HG02678 (cell line): Measurements from ENCODE around the gene TEAD2.
"Not testable (repeated sequence)": the region's sequence is repeated elsewhere in the genome, so short reads cannot be mapped to it uniquely, and the experiment has no call there.

Source experiments
- ATAC-seq: cut with Tn5 transposase; IDR thresholded peaks from one replicate; pipeline ENCODE4 v1.9.1; 2021; ENCODE audit warnings: mild to moderate bottlenecking, moderate library complexity; ENCODE audit not compliant: unreplicated experiment

Gene TEAD2

GRCh38 chr19:49333811-49334288 lies 28.4 kb downstream of the TEAD2 start:
- peak; percentile 48 for ATAC-seq

- no peak for ATAC-seq
These were observed 28.8 kb downstream of the TEAD2 start for GRCh38 chr19:49333418-49333805.

- ATAC-seq, result not testable (repeated sequence)
These were observed 29.4 kb downstream of the TEAD2 start for GRCh38 chr19:49332691-49333417.

GRCh38 chr19:49331616-49332055 lies 30.6 kb downstream of the TEAD2 start:
- peak; percentile 50 for ATAC-seq

- ATAC-seq, result not testable (repeated sequence)
These were observed 31.0 kb downstream of the TEAD2 start for GRCh38 chr19:49331187-49331586.

GRCh38 chr19:49328741-49329140 lies 33.5 kb downstream of the TEAD2 start:
- no peak for ATAC-seq

- ATAC-seq, result no peak
These were observed 34.2 kb downstream of the TEAD2 start for GRCh38 chr19:49327878-49328544.

- ATAC-seq, result no peak
These were observed 36.0 kb downstream of the TEAD2 start for GRCh38 chr19:49326165-49326704.

- ATAC-seq, result not testable (repeated sequence)
These were observed 36.5 kb downstream of the TEAD2 start for GRCh38 chr19:49325756-49326155.

GRCh38 chr19:49324801-49325576 lies 37.2 kb downstream of the TEAD2 start, which contains the start of gene SLC6A16:
Gene SLC6A16 (minus strand): TSS chr19:49325191. CDS start chr19:49311347, 13,844 bp downstream.
- ATAC-seq, result no peak

GRCh38 chr19:49318296-49318695 lies 43.9 kb downstream of the TEAD2 start:
- no peak for ATAC-seq

GRCh38 chr19:49316284-49316683 lies 45.9 kb downstream of the TEAD2 start:
- ATAC-seq, result no peak

GRCh38 chr19:49315111-49315510 lies 47.1 kb downstream of the TEAD2 start:
- ATAC-seq, result no peak

GRCh38 chr19:49309087-49309486 lies 53.1 kb downstream of the TEAD2 start:
- no peak for ATAC-seq

GRCh38 chr19:49306734-49307133 lies 55.5 kb downstream of the TEAD2 start:
- ATAC-seq, result not testable (repeated sequence)

- ATAC-seq, result no peak
These were observed 60.4 kb downstream of the TEAD2 start for GRCh38 chr19:49301866-49302252.

GRCh38 chr19:49301165-49301865 lies 60.9 kb downstream of the TEAD2 start:
- ATAC-seq, result peak; percentile 65

- ATAC-seq, result not testable (repeated sequence)
These were observed 63.6 kb downstream of the TEAD2 start for GRCh38 chr19:49298653-49299052.

- no peak for ATAC-seq
These were observed 64.8 kb downstream of the TEAD2 start for GRCh38 chr19:49297403-49297802.

GRCh38 chr19:49295208-49295880 lies 66.9 kb downstream of the TEAD2 start:
- ATAC-seq, result no peak
